ENCODE data around the gene DNAJC7.

DNAJC7 gene

GRCh38 chr17:41944943-41945342 is 72.3 kb downstream of the DNAJC7 start:
- H3K4me3 ChIP-seq (replicated peaks; ENCODE audit: insufficient read depth, low read length) = no peak overlapping the region
- H3K27me3 ChIP-seq (ENCODE audit: insufficient read depth, poor library complexity, severe bottlenecking) = no peaks in the 10 kb centered on the region
- H3K27ac ChIP-seq (replicated peaks) = no peak overlapping the region
- DNase-seq (ENCODE audit: low read depth in 1 of 2, low spot score in 1 of 2) = no peak
- TF ChIP-seq, protein P1, sequence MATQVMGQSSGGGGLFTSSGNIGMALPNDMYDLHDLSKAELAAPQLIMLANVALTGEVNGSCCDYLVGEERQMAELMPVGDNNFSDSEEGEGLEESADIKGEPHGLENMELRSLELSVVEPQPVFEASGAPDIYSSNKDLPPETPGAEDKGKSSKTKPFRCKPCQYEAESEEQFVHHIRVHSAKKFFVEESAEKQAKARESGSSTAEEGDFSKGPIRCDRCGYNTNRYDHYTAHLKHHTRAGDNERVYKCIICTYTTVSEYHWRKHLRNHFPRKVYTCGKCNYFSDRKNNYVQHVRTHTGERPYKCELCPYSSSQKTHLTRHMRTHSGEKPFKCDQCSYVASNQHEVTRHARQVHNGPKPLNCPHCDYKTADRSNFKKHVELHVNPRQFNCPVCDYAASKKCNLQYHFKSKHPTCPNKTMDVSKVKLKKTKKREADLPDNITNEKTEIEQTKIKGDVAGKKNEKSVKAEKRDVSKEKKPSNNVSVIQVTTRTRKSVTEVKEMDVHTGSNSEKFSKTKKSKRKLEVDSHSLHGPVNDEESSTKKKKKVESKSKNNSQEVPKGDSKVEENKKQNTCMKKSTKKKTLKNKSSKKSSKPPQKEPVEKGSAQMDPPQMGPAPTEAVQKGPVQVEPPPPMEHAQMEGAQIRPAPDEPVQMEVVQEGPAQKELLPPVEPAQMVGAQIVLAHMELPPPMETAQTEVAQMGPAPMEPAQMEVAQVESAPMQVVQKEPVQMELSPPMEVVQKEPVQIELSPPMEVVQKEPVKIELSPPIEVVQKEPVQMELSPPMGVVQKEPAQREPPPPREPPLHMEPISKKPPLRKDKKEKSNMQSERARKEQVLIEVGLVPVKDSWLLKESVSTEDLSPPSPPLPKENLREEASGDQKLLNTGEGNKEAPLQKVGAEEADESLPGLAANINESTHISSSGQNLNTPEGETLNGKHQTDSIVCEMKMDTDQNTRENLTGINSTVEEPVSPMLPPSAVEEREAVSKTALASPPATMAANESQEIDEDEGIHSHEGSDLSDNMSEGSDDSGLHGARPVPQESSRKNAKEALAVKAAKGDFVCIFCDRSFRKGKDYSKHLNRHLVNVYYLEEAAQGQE (IDR thresholded peaks at IDR 0.05; ENCODE audit: insufficient replicate concordance, low read depth) = no peak
- no peak for TF ChIP-seq GABPA (IDR thresholded peaks at IDR 0.05; ENCODE audit: low read depth)

DNA sequence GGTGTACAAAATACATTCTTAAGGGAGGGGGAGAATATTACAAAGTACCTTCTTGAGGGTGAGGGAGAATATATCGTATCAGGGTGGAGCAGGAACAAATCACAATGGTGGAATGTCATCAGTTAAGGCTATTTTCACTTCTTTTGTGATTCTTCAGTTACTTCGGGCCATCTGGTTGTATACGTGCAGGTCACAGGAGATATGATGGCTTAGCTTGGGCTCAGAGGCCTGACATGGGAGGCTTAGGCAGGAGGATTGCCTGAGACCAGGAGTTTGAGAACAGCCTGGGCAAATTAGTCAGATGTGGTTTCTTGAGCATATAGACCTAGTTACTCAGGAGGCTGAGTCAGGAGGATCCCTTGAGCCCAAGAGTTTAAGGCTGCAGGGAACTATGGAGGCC is 73.7 kb downstream of the DNAJC7 start:
- DNase-seq (ENCODE audit: low read depth in 1 of 2, low spot score in 1 of 2) = no peak
- H3K4me3 ChIP-seq (replicated peaks; ENCODE audit: insufficient read depth, low read length) = no peak overlapping the region
- no peak overlapping the region for H3K27ac ChIP-seq (replicated peaks)
- no peaks in the 10 kb centered on the region for H3K27me3 ChIP-seq (ENCODE audit: insufficient read depth, poor library complexity, severe bottlenecking)
- TF ChIP-seq SPI1 (IDR thresholded peaks at IDR 0.05; ENCODE audit: borderline replicate concordance, low read depth) (no peak), GABPA (IDR thresholded peaks at IDR 0.05; ENCODE audit: low read depth) (no peak), POLR2AphosphoS5 (IDR thresholded peaks at IDR 0.05; ENCODE audit: low read depth) (no peak)
- TF ChIP-seq, protein P2, sequence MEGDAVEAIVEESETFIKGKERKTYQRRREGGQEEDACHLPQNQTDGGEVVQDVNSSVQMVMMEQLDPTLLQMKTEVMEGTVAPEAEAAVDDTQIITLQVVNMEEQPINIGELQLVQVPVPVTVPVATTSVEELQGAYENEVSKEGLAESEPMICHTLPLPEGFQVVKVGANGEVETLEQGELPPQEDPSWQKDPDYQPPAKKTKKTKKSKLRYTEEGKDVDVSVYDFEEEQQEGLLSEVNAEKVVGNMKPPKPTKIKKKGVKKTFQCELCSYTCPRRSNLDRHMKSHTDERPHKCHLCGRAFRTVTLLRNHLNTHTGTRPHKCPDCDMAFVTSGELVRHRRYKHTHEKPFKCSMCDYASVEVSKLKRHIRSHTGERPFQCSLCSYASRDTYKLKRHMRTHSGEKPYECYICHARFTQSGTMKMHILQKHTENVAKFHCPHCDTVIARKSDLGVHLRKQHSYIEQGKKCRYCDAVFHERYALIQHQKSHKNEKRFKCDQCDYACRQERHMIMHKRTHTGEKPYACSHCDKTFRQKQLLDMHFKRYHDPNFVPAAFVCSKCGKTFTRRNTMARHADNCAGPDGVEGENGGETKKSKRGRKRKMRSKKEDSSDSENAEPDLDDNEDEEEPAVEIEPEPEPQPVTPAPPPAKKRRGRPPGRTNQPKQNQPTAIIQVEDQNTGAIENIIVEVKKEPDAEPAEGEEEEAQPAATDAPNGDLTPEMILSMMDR (IDR thresholded peaks at IDR 0.05; ENCODE audit: insufficient read depth, low read length) = no peak
- TF ChIP-seq, protein P1 (IDR thresholded peaks at IDR 0.05; ENCODE audit: insufficient replicate concordance, low read depth) = no peak

DNA sequence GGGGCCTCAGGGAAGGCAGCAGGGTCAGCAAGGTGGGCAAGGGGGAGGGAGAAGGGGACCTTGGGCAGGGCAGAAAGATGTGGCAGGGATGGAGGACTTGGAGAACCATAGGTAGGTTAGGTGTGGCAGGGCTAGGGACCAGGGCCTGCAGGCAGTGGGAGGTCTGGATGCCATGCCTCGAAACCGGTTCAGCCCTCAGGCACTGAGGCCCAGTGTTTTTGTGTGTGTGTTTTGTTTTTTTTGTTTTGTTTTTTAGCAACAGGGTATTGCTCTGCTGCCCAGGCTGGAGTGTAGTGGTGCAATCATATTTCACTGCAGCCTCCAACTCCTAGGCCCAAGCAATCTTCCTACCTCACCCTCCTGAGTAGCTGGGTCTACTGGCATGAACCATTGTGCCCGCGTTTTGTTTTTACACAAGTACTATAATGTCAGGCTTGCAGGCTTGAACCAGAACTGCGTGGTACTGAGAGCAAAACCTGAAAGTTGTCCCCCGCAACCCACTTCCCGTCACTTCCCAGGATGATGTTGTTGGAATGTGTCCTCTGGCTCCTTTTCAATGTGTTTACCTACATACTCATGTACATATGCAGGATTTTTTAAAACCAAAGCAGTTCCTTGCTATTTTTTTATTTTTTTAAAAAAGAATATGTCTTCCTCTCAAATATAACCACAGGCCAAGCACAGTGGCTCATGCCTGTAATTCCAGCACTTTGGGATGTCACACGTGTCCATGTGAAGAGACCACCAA is 74.4 kb downstream of the DNAJC7 start:
- TF ChIP-seq POLR2AphosphoS5 (IDR thresholded peaks at IDR 0.05; ENCODE audit: low read depth) = no peak
- Histone ChIP-seq H3K27ac (replicated peaks) (no peak overlapping the region), H3K4me3 (replicated peaks; ENCODE audit: insufficient read depth, low read length) (no peak overlapping the region), H3K27me3 (ENCODE audit: insufficient read depth, poor library complexity, severe bottlenecking) (no peaks in the 10 kb centered on the region)
- DNase-seq (ENCODE audit: low read depth in 1 of 2, low spot score in 1 of 2) = no peak

GRCh38 chr17:41941168-41941567 is 76.1 kb downstream of the DNAJC7 start:
- TF ChIP-seq, protein P1 (IDR thresholded peaks at IDR 0.05; ENCODE audit: insufficient replicate concordance, low read depth) = no peak
- no peak for TF ChIP-seq POLR2AphosphoS5 (IDR thresholded peaks at IDR 0.05; ENCODE audit: low read depth)
- TF ChIP-seq, protein P2 (IDR thresholded peaks at IDR 0.05; ENCODE audit: insufficient read depth, low read length) = no peak
- no peak for TF ChIP-seq SPI1 (IDR thresholded peaks at IDR 0.05; ENCODE audit: borderline replicate concordance, low read depth)
- no peak for TF ChIP-seq GABPA (IDR thresholded peaks at IDR 0.05; ENCODE audit: low read depth)
- H3K4me3 ChIP-seq (replicated peaks; ENCODE audit: insufficient read depth, low read length) = no peak overlapping the region

More at GRCh38 chr17:41941168-41941567, 76.1 kb downstream of the DNAJC7 start:
- no peaks in the 10 kb centered on the region for H3K27me3 ChIP-seq (ENCODE audit: insufficient read depth, poor library complexity, severe bottlenecking)
- no peak for DNase-seq (ENCODE audit: low read depth in 1 of 2, low spot score in 1 of 2)
- H3K27ac ChIP-seq (replicated peaks) = no peak overlapping the region

Data from HL-60 (cell line).